Thyroid gland (tissue), 4 donors: Measurements from ENCODE around the gene EXD3.

Source experiments
- CTCF ChIP-seq, 6 experiments: fragments of 200-600 bp in 3 of 6; fragments of 450-650 bp in 3 of 6; sonication (generic) in 3 of 6; IDR thresholded peaks; one replicate each; pipeline ENCODE4 v1.5.1; 2016 to 2019; ENCODE audit warnings: antibody characterized with exemption in 6 of 6, mild to moderate bottlenecking in 2 of 6, inconsistent platforms in 1 of 6, moderate library complexity in 1 of 6
- POLR2A ChIP-seq, 2 donors: fragments of 450-650 bp; IDR thresholded peaks; one replicate each; pipeline ENCODE4 v1.6.1; 2017; ENCODE audit warnings: antibody characterized with exemption in 2 of 2, mild to moderate bottlenecking in 2 of 2, moderate library complexity in 1 of 2

DNA sequence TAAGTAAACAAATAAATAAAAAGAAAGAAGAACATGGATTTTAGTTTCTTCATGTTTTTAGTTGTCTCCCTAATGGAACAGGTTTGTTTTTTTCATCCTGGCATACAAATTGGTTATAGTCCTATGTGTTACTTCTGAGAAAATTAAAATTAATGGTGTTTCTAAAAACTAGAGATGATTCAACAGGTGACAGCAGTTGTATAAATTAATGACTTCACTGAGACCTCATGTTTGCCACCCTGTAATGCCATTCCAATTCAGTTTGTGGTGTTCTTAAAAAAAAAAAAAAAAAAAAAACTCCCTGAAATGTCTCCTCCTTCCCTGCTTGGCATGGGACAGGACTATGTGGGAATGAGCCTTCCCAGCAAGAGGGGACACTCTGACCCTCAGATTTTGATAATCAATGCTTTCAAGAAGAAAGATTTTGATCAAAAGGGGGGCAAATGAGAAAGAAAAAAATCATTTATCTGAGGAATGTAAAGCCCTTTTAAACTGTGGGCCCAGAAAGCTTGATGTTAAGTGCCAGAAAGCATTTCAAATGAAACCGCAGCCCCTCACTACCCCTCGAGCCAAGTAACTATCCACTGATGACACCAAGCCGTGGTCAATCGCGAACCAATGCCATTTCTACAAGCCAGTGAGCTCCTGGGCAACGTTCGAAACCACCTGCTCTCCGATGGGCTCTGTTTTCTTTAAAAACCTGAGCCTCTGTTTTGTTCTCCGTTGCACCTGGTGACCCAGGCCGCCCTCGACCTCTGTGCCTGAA is 941 bp downstream of the EXD3 start:
- TF ChIP-seq CTCF (IDR thresholded peaks at IDR 0.05): no peak
- TF ChIP-seq POLR2A (IDR thresholded peaks at IDR 0.05): no peak
